ENCODE data around the gene DYNLT4.

DNA sequence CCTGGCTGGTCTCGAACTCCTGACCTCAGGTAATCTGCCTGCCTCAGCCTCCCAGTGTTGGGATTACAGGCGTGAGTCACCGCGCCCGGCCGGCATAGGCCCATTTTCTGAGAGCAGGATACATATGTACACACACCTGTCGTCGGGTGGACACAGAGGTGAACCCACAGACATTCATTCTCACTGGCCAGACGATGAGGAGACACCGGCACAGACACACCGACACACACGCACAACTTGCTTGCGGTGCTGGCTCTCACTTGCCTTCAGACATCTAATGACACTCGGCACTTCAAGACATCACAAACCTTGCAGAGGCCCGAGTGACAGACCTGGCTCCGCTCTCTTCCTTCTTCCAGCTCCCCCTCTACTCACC is 35.3 kb upstream of the DYNLT4 start:
- TF ChIP-seq RAD21 (IDR thresholded peaks at IDR 0.05; ENCODE audit: low read length) (no peak), REST (IDR thresholded peaks at IDR 0.05; ENCODE audit: low read depth, low read length) (no peak), MAX (IDR thresholded peaks at IDR 0.05; ENCODE audit: low read depth) (no peak), CTCF (IDR thresholded peaks at IDR 0.05) (no peak), NRF1 (IDR thresholded peaks at IDR 0.05; ENCODE audit: low read depth, low read length) (no peak)
- TF ChIP-seq, protein P1, sequence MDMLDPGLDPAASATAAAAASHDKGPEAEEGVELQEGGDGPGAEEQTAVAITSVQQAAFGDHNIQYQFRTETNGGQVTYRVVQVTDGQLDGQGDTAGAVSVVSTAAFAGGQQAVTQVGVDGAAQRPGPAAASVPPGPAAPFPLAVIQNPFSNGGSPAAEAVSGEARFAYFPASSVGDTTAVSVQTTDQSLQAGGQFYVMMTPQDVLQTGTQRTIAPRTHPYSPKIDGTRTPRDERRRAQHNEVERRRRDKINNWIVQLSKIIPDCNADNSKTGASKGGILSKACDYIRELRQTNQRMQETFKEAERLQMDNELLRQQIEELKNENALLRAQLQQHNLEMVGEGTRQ (IDR thresholded peaks at IDR 0.05; ENCODE audit: borderline replicate concordance, low read depth, low read length) = no peak
